H9 (cell line): ENCODE measurements around the gene CD47. TPM values are rescaled to one million over a fixed set of nuclear protein-coding genes. Genes with fewer than 3 reads are reported as not detected.

Experiments used
- DNase-seq: peaks from one replicate; pipeline ENCODE4 v3.0.0-alpha.2; 2017
- H2AFZ ChIP-seq: one replicate; pipeline ENCODE4 v1.6.1; 2013; ENCODE audit warnings: mild to moderate bottlenecking, low read length, control low read depth, moderate library complexity
- H2AK5ac ChIP-seq: 2 replicates; pipeline ENCODE4 v1.6.1; 2013; ENCODE audit warnings: low read length, control low read depth, mixed read lengths; ENCODE audit not compliant: insufficient read length
- H2BK120ac ChIP-seq: one replicate; pipeline ENCODE4 v1.6.1; 2013; ENCODE audit warnings: low read depth, mild to moderate bottlenecking, low read length, control low read depth, inconsistent platforms; ENCODE audit not compliant: poor library complexity, severe bottlenecking
- H2BK12ac ChIP-seq: 2 replicates; pipeline ENCODE4 v1.6.1; 2013; ENCODE audit warnings: low read length, control low read depth, mixed read lengths, low read depth; ENCODE audit not compliant: insufficient read length
- H2BK15ac ChIP-seq: 2 replicates; pipeline ENCODE4 v1.6.1; 2013; ENCODE audit warnings: low read depth, low read length, control low read depth
- H2BK20ac ChIP-seq: one replicate; pipeline ENCODE4 v1.6.1; 2013; ENCODE audit warnings: low read depth, mild to moderate bottlenecking, low read length, control low read depth, inconsistent platforms; ENCODE audit not compliant: poor library complexity, severe bottlenecking
- H2BK5ac ChIP-seq: 2 replicates; pipeline ENCODE4 v1.6.1; 2013; ENCODE audit warnings: low read length, control low read depth, mixed read lengths; ENCODE audit not compliant: insufficient read length
- H3K14ac ChIP-seq: 2 replicates; pipeline ENCODE4 v1.6.1; 2013; ENCODE audit warnings: low read length, control low read depth; ENCODE audit not compliant: insufficient read depth
- H3K18ac ChIP-seq: 2 replicates; pipeline ENCODE4 v1.6.1; 2013; ENCODE audit warnings: low read depth, mild to moderate bottlenecking, mixed read lengths, low read length, control low read depth; ENCODE audit not compliant: insufficient read length
- H3K23ac ChIP-seq: 2 replicates; pipeline ENCODE4 v1.6.1; 2013; ENCODE audit warnings: low read length, control low read depth, mixed read lengths, low read depth; ENCODE audit not compliant: insufficient read length
- H3K23me2 ChIP-seq: 2 replicates; pipeline ENCODE4 v1.6.1; 2013; ENCODE audit warnings: low read depth, mild to moderate bottlenecking, mixed read lengths, low read length, control low read depth; ENCODE audit not compliant: insufficient read length, poor library complexity, severe bottlenecking
- H3K27ac ChIP-seq: 2 replicates; pipeline ENCODE4 v1.5.1; 2013; ENCODE audit warnings: low read length, control low read depth, mixed read lengths, low read depth; ENCODE audit not compliant: insufficient read length
- H3K27me3 ChIP-seq: 2 replicates; pipeline ENCODE4 v1.6.1; 2013; ENCODE audit warnings: low read length, control low read depth, inconsistent platforms; ENCODE audit not compliant: insufficient read depth
- H3K4ac ChIP-seq: 2 replicates; pipeline ENCODE4 v1.6.1; 2013; ENCODE audit warnings: low read depth, mild to moderate bottlenecking, control low read depth, inconsistent platforms, low read length, moderate library complexity
- H3K4me1 ChIP-seq: 2 replicates; pipeline ENCODE4 v1.6.1; 2013; ENCODE audit warnings: low read length, control low read depth, inconsistent platforms; ENCODE audit not compliant: insufficient read depth
- H3K4me2 ChIP-seq: 2 replicates; pipeline ENCODE4 v1.6.1; 2013; ENCODE audit warnings: low read length, control low read depth, mixed read lengths; ENCODE audit not compliant: insufficient read length, insufficient read depth
- H3K56ac ChIP-seq: 2 replicates; pipeline ENCODE4 v1.6.1; 2013; ENCODE audit warnings: low read depth, mild to moderate bottlenecking, mixed read lengths, low read length, control low read depth; ENCODE audit not compliant: insufficient read length
- H3K79me1 ChIP-seq: 2 replicates; pipeline ENCODE4 v1.6.1; 2013; ENCODE audit warnings: low read depth, mild to moderate bottlenecking, moderate library complexity, low read length, control low read depth, inconsistent platforms; ENCODE audit not compliant: insufficient read depth, poor library complexity, severe bottlenecking
- H3K79me2 ChIP-seq: 2 replicates; pipeline ENCODE4 v1.6.1; 2013; ENCODE audit warnings: low read length, control low read depth, inconsistent platforms; ENCODE audit not compliant: insufficient read depth
- H3K9ac ChIP-seq: 2 replicates; pipeline ENCODE4 v1.6.1; 2013; ENCODE audit warnings: low read length, control low read depth, mixed read lengths; ENCODE audit not compliant: insufficient read length; ENCODE audit errors: extremely low read depth
- H3K9me3 ChIP-seq: one replicate; pipeline ENCODE4 v1.6.1; 2013; ENCODE audit warnings: low read depth, low read length, inconsistent platforms; ENCODE audit not compliant: control insufficient read depth
- H3T11ph ChIP-seq: one replicate; pipeline ENCODE4 v1.6.1; 2013; ENCODE audit warnings: mild to moderate bottlenecking, low read length, control low read depth, inconsistent platforms
- H4K20me1 ChIP-seq: one replicate; pipeline ENCODE4 v1.6.1; 2013; ENCODE audit not compliant: control insufficient read depth, insufficient read length, insufficient read depth
- H4K5ac ChIP-seq: 2 replicates; pipeline ENCODE4 v1.6.1; 2013; ENCODE audit warnings: low read depth, mild to moderate bottlenecking, mixed read lengths, low read length, control low read depth; ENCODE audit not compliant: insufficient read length
- H4K8ac ChIP-seq: replicated peaks from 2 replicates; pipeline ENCODE4 v1.6.1; 2013; ENCODE audit warnings: low read length, control low read depth, mixed read lengths, low read depth; ENCODE audit not compliant: insufficient read length
- H4K91ac ChIP-seq: 2 replicates; pipeline ENCODE4 v1.6.1; 2013; ENCODE audit warnings: low read depth, mild to moderate bottlenecking, moderate library complexity, mixed read lengths, low read length, control low read depth; ENCODE audit not compliant: insufficient read length
- H3K27ac Mint-ChIP-seq, 3 experiments: 2 replicates in 2 of 3; 3 replicates in 1 of 3; pipeline ENCODE4 v1.8.0; 2020 to 2021; ENCODE audit warnings: mixed read lengths in 3 of 3, mild to moderate bottlenecking in 1 of 3, moderate library complexity in 1 of 3
- H3K27me3 Mint-ChIP-seq: 2 replicates; pipeline ENCODE4 v1.8.0; 2021; ENCODE audit warnings: low read depth, mild to moderate bottlenecking, moderate library complexity, mixed read lengths
- H3K36me3 Mint-ChIP-seq, 3 experiments: 2 replicates in 2 of 3; 3 replicates in 1 of 3; pipeline ENCODE4 v1.8.0; 2020 to 2021; ENCODE audit warnings: low read depth in 3 of 3, mixed read lengths in 3 of 3; ENCODE audit not compliant: insufficient read depth in 1 of 3
- H3K4me1 Mint-ChIP-seq, 2 experiments: 2 replicates each; pipeline ENCODE4 v1.8.0; 2020; ENCODE audit warnings: mixed read lengths in 2 of 2
- H3K4me3 Mint-ChIP-seq, 2 experiments: 2 replicates in 1 of 2; 3 replicates in 1 of 2; pipeline ENCODE4 v1.8.0; 2020 to 2021; ENCODE audit warnings: mild to moderate bottlenecking in 2 of 2, mixed read lengths in 2 of 2, moderate library complexity in 1 of 2
- H3K9me3 Mint-ChIP-seq, 2 experiments: 2 replicates in 1 of 2; 3 replicates in 1 of 2; pipeline ENCODE4 v1.8.0; 2020; ENCODE audit warnings: mild to moderate bottlenecking in 2 of 2, mixed read lengths in 2 of 2, moderate library complexity in 1 of 2
- CTCF ChIP-seq: fragments of 200-600 bp; sonication (generic); conservative IDR thresholded peaks from 3 replicates; pipeline ENCODE4 v1.8.0; 2021; ENCODE audit warnings: antibody characterized with exemption, mild to moderate bottlenecking
- WGBS: extraction: QIAGEN DNeasy Blood & Tissue Kit; methylation state at CpG from one replicate; pipeline ENCODE4 v1.1.7; 2013; ENCODE audit warnings: missing lambda C conversion rate, low lambda C conversion rate, mixed read lengths; ENCODE audit not compliant: insufficient read length; ENCODE audit errors: extremely low coverage; 5-methylcytosine and 5-hydroxymethylcytosine counted together
- total RNA-seq: library from RNA; stranded (reverse); gene quantifications from 2 replicates; pipeline ENCODE4 v1.2.1, GENCODE V29; 2021

CD47 gene
- total RNA-seq, 1 experiment from 2014 or later: 15.4 TPM

GRCh38 chr3:108012304-108012703 is 78.5 kb downstream of the CD47 start:
- no peak overlapping the region for H3K14ac ChIP-seq
- H4K5ac ChIP-seq: no peak overlapping the region
- H2BK5ac ChIP-seq: no peak overlapping the region
- Mint-ChIP-seq H3K27ac (no peak overlapping the region), H3K9me3 (no peaks in the 10 kb centered on the region), H3K4me3 (no peak overlapping the region), H3K27me3 (0 out of 2 replicates have a peak, but pooled peaks cover 2% of the 10 kb centered on the region), H3K4me1 (peaks cover 15 to 21% of the 10 kb centered on the region in 2 experiments), H3K36me3 (peaks cover 0 to 9% (median 0%) of the 10 kb centered on the region in 3 experiments; a peak in 1 of 7 replicates)
- H2AFZ ChIP-seq: no peak overlapping the region
- no peak overlapping the region for H4K91ac ChIP-seq
- H3K79me1 ChIP-seq: no peaks in the 10 kb centered on the region
- H2BK120ac ChIP-seq: no peak overlapping the region
- H3T11ph ChIP-seq: no peak overlapping the region
- TF ChIP-seq CTCF: no peak
- no peaks in the 10 kb centered on the region for H3K9me3 ChIP-seq
- no peak for DNase-seq
- H4K8ac ChIP-seq: no peak overlapping the region
- H3K23ac ChIP-seq: no peak overlapping the region
- no peak overlapping the region for H3K4me2 ChIP-seq
- no peak overlapping the region for H3K18ac ChIP-seq
- no peaks in the 10 kb centered on the region for H3K79me2 ChIP-seq
- H2BK15ac ChIP-seq: no peak overlapping the region
- WGBS: no CpG with 5 or more reads among the region's 8 CpGs
- no peak overlapping the region for H3K56ac ChIP-seq
- peaks cover 5% of the 10 kb centered on the region; the same call in 1 of the 2 replicates for H3K4me1 ChIP-seq
- no peaks in the 10 kb centered on the region for H3K27me3 ChIP-seq
- H2AK5ac ChIP-seq: no peak overlapping the region
- no peaks in the 10 kb centered on the region for H4K20me1 ChIP-seq
- H3K27ac ChIP-seq: no peak overlapping the region
- no peak overlapping the region for H3K4ac ChIP-seq
- no peak overlapping the region for H3K9ac ChIP-seq
- H2BK20ac ChIP-seq: no peak overlapping the region
- H3K23me2 ChIP-seq: no peaks in the 10 kb centered on the region
- no peak overlapping the region for H2BK12ac ChIP-seq
